Right lobe of liver (tissue), 4 donors: ENCODE data around the gene GLYR1.

Experiments
- POLR2A ChIP-seq: fragments of 450-650 bp; IDR thresholded peaks from one replicate; pipeline ENCODE4 v1.6.1; 2017; ENCODE audit warnings: antibody characterized with exemption, mild to moderate bottlenecking
- TF ChIP-seq, protein P1 (sequence below), 4 donors: fragments of 200-600 bp in 3 of 4; fragments of 450-650 bp in 1 of 4; IDR thresholded peaks; one replicate each; pipeline versions ENCODE4 v1.5.1 to v1.8.0; 2016 to 2022; ENCODE audit warnings: antibody characterized with exemption in 4 of 4, mild to moderate bottlenecking in 2 of 4
- donor health status: DM: no; HTN: no; CAD: no.
- donor health status: DM: no; HTN: no; CAD: no.
- donor health status: DM: no; HTN: yes; CAD: no.

DNA sequence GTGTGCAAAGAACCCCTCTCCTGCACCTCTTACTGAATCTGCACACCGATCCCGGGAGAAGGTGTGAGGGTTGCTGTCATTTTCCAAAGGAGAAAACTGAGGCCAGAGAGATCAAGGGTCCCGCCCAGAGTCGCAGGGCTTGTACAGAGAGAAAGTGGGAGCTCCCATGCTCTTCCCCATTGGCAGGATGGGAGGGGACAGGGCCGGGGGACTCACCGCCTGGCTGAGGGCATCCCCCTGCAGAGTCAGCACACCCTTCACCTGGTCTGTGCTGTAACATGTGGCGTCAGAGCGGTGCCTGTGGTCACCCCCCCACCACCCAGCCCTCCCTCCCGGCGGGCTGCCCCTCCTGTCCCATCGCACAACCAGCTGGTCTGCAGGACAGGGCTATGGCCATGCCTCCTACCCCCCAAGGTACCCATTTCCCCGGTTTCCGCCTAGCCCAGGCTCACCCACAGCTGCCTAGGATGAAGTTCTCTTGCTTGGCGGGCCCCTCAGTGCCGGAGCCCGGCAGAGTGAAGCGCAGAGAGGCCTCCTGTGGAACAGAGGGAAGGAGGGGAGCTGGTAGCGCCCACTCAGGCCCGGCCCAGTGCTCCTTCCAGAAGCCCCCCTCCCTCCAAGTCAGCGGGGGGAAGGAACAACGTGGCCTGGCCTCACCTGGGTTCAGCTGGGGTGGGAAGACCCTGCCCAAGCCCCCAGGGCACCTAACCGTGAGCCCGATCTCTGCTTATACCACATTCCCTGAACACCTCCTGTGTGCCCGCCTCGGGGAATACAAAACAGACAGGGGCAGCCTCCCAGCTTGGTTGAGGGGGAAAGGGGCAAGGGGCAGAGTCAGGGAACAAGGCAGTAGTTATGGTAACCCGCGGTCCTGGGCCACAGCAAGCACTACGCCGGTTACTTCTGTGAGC lies 45.8 kb downstream of the GLYR1 start:
- TF ChIP-seq, protein P1, sequence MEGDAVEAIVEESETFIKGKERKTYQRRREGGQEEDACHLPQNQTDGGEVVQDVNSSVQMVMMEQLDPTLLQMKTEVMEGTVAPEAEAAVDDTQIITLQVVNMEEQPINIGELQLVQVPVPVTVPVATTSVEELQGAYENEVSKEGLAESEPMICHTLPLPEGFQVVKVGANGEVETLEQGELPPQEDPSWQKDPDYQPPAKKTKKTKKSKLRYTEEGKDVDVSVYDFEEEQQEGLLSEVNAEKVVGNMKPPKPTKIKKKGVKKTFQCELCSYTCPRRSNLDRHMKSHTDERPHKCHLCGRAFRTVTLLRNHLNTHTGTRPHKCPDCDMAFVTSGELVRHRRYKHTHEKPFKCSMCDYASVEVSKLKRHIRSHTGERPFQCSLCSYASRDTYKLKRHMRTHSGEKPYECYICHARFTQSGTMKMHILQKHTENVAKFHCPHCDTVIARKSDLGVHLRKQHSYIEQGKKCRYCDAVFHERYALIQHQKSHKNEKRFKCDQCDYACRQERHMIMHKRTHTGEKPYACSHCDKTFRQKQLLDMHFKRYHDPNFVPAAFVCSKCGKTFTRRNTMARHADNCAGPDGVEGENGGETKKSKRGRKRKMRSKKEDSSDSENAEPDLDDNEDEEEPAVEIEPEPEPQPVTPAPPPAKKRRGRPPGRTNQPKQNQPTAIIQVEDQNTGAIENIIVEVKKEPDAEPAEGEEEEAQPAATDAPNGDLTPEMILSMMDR (IDR thresholded peaks at IDR 0.05), result no peak
- no peak for TF ChIP-seq POLR2A
